Measurements from ENCODE around the gene DIAPH3.

Gene DIAPH3

GRCh38 chr13:59755632-59756290, 408.0 kb downstream of the DIAPH3 start:
- DNase-seq (ENCODE audit: low read depth, low spot score): no peak
- H3K4me3 ChIP-seq (ENCODE audit: low read depth, low read length): no peak overlapping the region
- TF ChIP-seq CTCF (IDR thresholded peaks at IDR 0.05; ENCODE audit: low read depth, low read length): no peak
- in situ Hi-C loops (cut with HindIII; ENCODE audit: low sequenced_read_pairs): no loop called here

GRCh38 chr13:59754411-59754810, 409.3 kb downstream of the DIAPH3 start:
- TF ChIP-seq CTCF (IDR thresholded peaks at IDR 0.05; ENCODE audit: low read depth, low read length): no peak
- DNase-seq (ENCODE audit: low read depth, low spot score): no peak
- in situ Hi-C loops (cut with HindIII; ENCODE audit: low sequenced_read_pairs): no loop called here

GRCh38 chr13:59750860-59751259, 412.9 kb downstream of the DIAPH3 start:
- peak; percentile 82 for DNase-seq (ENCODE audit: low read depth, low spot score)
- in situ Hi-C loops (cut with HindIII; ENCODE audit: low sequenced_read_pairs): no loop called here
- TF ChIP-seq CTCF (IDR thresholded peaks at IDR 0.05; ENCODE audit: low read depth, low read length): no peak
- H3K4me3 ChIP-seq (ENCODE audit: low read depth, low read length): peak overlapping the region; percentile 8

More at GRCh38 chr13:59754411-59754810, 409.3 kb downstream of the DIAPH3 start:
- H3K4me3 ChIP-seq (ENCODE audit: low read depth, low read length): no peak overlapping the region

DNA sequence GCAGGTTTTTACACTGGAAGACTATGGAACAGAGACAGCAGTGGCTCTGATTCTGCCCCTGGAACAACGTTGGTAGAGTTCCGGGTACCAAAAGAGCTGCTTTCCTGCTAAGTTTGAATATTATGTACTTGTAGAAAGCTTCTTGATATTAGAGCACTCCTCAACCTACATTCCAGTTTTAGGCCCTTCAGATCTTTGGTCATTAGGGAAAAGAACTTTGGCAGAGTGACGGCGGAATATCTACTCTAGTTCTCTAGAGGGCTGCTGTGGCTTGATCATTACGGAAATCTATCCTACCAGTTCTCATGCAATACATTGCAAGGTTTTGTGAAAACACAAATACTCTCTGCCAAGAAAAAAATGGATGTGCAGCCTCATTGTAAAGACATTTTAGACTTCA, 415.7 kb downstream of the DIAPH3 start:
- TF ChIP-seq CTCF (IDR thresholded peaks at IDR 0.05; ENCODE audit: low read depth, low read length): no peak
- no peak overlapping the region for H3K4me3 ChIP-seq (ENCODE audit: low read depth, low read length)
- in situ Hi-C loops (cut with HindIII; ENCODE audit: low sequenced_read_pairs): no loop called here
- DNase-seq (ENCODE audit: low read depth, low spot score): no peak

DNA sequence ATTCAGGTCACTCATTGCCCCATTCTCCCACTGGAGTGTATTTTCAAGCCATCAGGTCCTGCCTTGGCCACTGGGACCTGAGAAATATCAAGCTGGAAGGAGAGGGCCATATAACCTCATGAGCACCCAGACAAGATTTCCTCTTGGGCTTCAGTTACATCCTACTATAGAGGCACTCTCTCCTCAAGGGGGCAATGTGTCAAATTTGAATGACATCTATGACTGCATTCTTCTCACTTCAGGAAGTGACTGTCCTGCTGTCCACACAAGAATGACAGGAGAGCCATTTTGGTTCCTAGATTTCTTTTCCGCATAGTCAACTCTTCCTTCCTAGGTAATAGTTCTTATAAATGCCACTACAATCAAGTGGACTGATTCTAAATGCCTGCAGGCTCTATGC, 416.2 kb downstream of the DIAPH3 start:
- no peak overlapping the region for H3K4me3 ChIP-seq (ENCODE audit: low read depth, low read length)
- in situ Hi-C loops (cut with HindIII; ENCODE audit: low sequenced_read_pairs): no loop called here
- DNase-seq (ENCODE audit: low read depth, low spot score): no peak
- TF ChIP-seq CTCF (IDR thresholded peaks at IDR 0.05; ENCODE audit: low read depth, low read length): no peak

- TF ChIP-seq CTCF (IDR thresholded peaks at IDR 0.05; ENCODE audit: low read depth, low read length): no peak
- no peak overlapping the region for H3K4me3 ChIP-seq (ENCODE audit: low read depth, low read length)
- in situ Hi-C loops (cut with HindIII; ENCODE audit: low sequenced_read_pairs): no loop called here
- peak; percentile 47 for DNase-seq (ENCODE audit: low read depth, low spot score)
Observed at GRCh38 chr13:59746291-59746962, 417.3 kb downstream of the DIAPH3 start.
